ENCODE data around the gene CATSPERD. TPM values are rescaled to one million over a fixed set of nuclear protein-coding genes. Genes with fewer than 3 reads are reported as not detected.

Gene CATSPERD
- total and polyA plus RNA-seq, 9 of the 15 experiments (the other 6 are each of a cell fraction or from before 2014, with no cell fraction given), result not detected

GRCh38 chr19:5782322-5782721 lies 61.9 kb downstream of the CATSPERD start (continued):
- no peak for TF ChIP-seq ZNF318 (IDR thresholded peaks at IDR 0.05; ENCODE audit: borderline replicate concordance in 1 of 2, low read depth in 1 of 2)

Measured in K562 (cell line).